CD8-positive, alpha-beta memory T cell (primary cell): ENCODE data around the gene TMEM132C. TPM values are rescaled to one million over a fixed set of nuclear protein-coding genes. Genes with fewer than 3 reads are reported as not detected.

ENCODE experiments used
- CTCF ChIA-PET: fragments of 350-600 bp; sonication (Branson Sonifier 250); formaldehyde crosslinking; loops from one replicate; lab custom pipeline; 2021; ENCODE audit warnings: antibody characterized with exemption; lab: Charles Lee
- POLR2A ChIA-PET: fragments of 350-600 bp; sonication (Branson Sonifier 250); formaldehyde crosslinking; loops from one replicate; lab custom pipeline; 2021; ENCODE audit warnings: antibody characterized with exemption; lab: Charles Lee
- DNase-seq, 5 donors: peaks; one replicate each; pipeline versions ENCODE4 v3.0.0 to v3.0.0-alpha.2; 2020 to 2022; ENCODE audit warnings: mixed read lengths in 1 of 5
- H3K27ac ChIP-seq: one replicate; pipeline ENCODE4 v1.7.0; 2013; ENCODE audit warnings: low read depth, mild to moderate bottlenecking, low read length, moderate library complexity
- H3K27me3 ChIP-seq: 2 replicates; pipeline ENCODE4 v1.7.0; 2013; ENCODE audit warnings: low read length, mild to moderate bottlenecking; ENCODE audit not compliant: insufficient read depth, poor library complexity, severe bottlenecking
- H3K36me3 ChIP-seq: 2 replicates; pipeline ENCODE4 v1.7.0; 2013; ENCODE audit warnings: mild to moderate bottlenecking, low read length, moderate library complexity; ENCODE audit not compliant: insufficient read depth
- H3K4me1 ChIP-seq: 2 replicates; pipeline ENCODE4 v1.7.0; 2013; ENCODE audit warnings: mild to moderate bottlenecking, low read length, moderate library complexity; ENCODE audit not compliant: insufficient read depth
- H3K4me3 ChIP-seq: 2 replicates; pipeline ENCODE4 v1.7.0; 2013; ENCODE audit warnings: mild to moderate bottlenecking, low read length
- H3K9me3 ChIP-seq: 2 replicates; pipeline ENCODE4 v1.7.0; 2013; ENCODE audit warnings: mild to moderate bottlenecking, low read length
- H3K27ac Mint-ChIP-seq, 8 donors: one replicate each; pipeline ENCODE4 v1.8.0; 2020 to 2021; ENCODE audit warnings: mixed read lengths in 8 of 8, mild to moderate bottlenecking in 6 of 8, inconsistent platforms in 3 of 8, moderate library complexity in 3 of 8
- H3K27me3 Mint-ChIP-seq, 2 donors: one replicate each; pipeline ENCODE4 v1.8.0; 2020 to 2021; ENCODE audit warnings: mixed read lengths in 2 of 2, mild to moderate bottlenecking in 1 of 2, moderate library complexity in 1 of 2
- H3K36me3 Mint-ChIP-seq, 3 donors: one replicate each; pipeline ENCODE4 v1.8.0; 2020 to 2021; ENCODE audit warnings: mixed read lengths in 3 of 3, inconsistent platforms in 1 of 3, mild to moderate bottlenecking in 1 of 3
- H3K4me1 Mint-ChIP-seq, 3 donors: one replicate each; pipeline ENCODE4 v1.8.0; 2020 to 2021; ENCODE audit warnings: mixed read lengths in 3 of 3, inconsistent platforms in 1 of 3, mild to moderate bottlenecking in 1 of 3
- H3K4me3 Mint-ChIP-seq, 7 donors: one replicate each; pipeline ENCODE4 v1.8.0; 2020 to 2021; ENCODE audit warnings: mixed read lengths in 7 of 7, mild to moderate bottlenecking in 6 of 7, moderate library complexity in 4 of 7, inconsistent platforms in 2 of 7
- H3K9me3 Mint-ChIP-seq, 5 donors: one replicate each; pipeline ENCODE4 v1.8.0; 2020 to 2022; ENCODE audit warnings: mixed read lengths in 5 of 5, mild to moderate bottlenecking in 3 of 5, moderate library complexity in 2 of 5, inconsistent platforms in 1 of 5
- polyA plus RNA-seq: library from polyadenylated mRNA; unstranded; fragments of 300-500 nt; fragmentation: Illumina TruSeq; gene quantifications from one replicate; pipeline ENCODE4 v1.2.3, GENCODE V29; 2021
- total RNA-seq, 2 experiments: library from RNA; stranded (reverse); gene quantifications; one replicate each; pipeline ENCODE4 v1.2.3, GENCODE V29; 2021

The TMEM132C gene
- total and polyA plus RNA-seq, 3 experiments from 2014 or later: not detected

DNA sequence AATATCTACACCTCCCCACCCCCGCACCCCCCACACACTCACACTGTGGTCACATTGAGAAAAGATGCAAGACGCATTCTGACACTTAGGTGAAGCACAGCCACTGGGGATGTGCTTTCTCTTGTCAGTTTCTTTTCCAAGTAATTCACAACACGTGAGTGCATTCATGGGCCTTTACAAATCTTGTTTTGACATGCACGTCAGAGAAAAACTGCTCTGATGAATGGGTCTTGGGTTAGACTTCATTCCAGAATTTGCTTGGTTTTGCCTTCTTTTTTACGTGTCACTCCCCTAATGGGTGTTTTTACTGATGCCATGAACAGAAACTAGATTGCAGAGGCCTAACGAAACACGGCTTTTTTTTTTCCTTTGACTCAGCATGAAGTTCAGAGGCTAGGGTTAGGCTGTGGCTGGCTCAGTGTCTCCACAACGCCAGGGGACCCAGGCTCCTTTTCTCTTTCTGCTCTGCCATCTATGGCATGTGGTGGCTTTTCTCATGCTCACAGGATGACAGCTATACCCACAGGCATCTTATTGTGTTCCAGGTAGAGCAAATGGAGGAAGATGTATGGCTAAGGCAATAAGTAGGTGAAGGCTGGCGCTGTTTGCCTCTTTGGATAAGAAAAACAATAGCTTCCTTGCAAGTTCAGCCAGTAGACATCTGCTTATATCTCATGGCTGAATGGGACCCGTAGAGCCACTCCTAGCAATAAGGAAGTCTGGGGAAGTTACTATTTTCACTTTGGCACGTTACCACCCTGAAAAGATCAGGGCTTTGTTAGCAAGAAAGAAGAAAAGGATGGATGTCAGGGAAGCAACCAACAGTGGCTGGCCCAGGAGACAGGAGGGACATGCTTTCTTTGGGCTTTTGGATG is 303.5 kb downstream of the TMEM132C start:
- no peaks in the 10 kb centered on the region for H3K36me3 ChIP-seq
- Mint-ChIP-seq H3K27ac (peak overlapping the region in 7 of 8 donors; percentile 47 to 91 (median 88)), H3K4me1 (peaks cover 9 to 19% (median 11%) of the 10 kb centered on the region in 3 donors), H3K4me3 (peak overlapping the region in 6 of 7 donors; percentile 16 to 89 (median 68)), H3K36me3 (no peaks in the 10 kb centered on the region), H3K27me3 (no peaks in the 10 kb centered on the region), H3K9me3 (peaks cover 0 to 1% (median 0%) of the 10 kb centered on the region in 5 donors)
- DNase-seq: peak in 3 of 5 donors; percentile 14 to 25 (median 14)
- no peak overlapping the region for H3K4me3 ChIP-seq
- H3K9me3 ChIP-seq: no peaks in the 10 kb centered on the region
- peaks cover 7% of the 10 kb centered on the region for H3K4me1 ChIP-seq
- CTCF ChIA-PET: no interaction called here
- POLR2A ChIA-PET: no interaction called here
- peak overlapping the region; percentile 47 for H3K27ac ChIP-seq
- H3K27me3 ChIP-seq: no peaks in the 10 kb centered on the region

DNA sequence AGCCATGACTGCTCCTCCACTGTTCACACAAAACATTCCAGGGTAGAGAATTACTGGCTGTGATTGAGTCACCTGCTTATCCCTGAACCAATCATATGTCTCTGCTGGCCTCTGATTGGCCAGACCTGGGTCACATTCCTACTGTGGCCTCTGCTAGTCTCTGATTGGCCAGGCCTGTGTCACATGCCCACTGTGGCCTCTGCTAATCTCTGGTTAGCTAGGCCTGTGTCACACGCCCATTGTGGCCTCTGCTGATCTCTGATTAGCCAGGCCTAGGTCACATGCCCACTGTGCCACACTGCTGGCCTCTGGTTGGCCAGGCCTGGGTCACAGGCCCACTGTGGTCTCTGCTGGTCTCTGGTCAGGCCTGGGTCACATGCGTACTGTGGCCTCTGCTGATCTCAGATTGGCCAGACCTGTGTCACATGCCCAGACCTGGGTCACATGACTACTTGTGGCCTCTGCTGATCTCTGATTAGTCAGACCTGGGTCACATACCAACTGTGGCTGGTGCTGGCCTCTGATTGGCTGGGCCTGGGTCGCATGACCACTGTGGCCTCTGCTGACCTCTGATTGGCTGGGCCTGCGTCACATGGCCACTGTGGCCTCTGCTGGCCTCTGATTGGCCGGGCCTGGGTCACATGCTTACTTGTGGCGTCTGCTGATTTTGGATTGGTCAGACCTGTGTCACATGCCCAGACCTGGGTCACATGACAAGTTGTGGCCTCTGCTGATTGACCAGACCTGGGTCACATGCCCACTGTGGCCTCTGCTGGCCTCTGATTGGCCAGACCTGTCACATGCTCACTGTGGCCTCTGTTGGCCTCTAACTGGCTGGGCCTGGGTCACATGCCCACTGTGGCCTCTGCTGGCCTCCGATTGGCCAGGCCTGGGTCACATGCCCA is 305.2 kb downstream of the TMEM132C start:
- no peaks in the 10 kb centered on the region for H3K9me3 ChIP-seq
- Mint-ChIP-seq H3K27ac (no peak overlapping the region), H3K4me3 (no peak overlapping the region), H3K27me3 (no peaks in the 10 kb centered on the region), H3K9me3 (peaks cover 0 to 1% (median 0%) of the 10 kb centered on the region in 5 donors), H3K4me1 (peaks cover 9 to 19% (median 11%) of the 10 kb centered on the region in 3 donors), H3K36me3 (no peaks in the 10 kb centered on the region)
- H3K36me3 ChIP-seq: no peaks in the 10 kb centered on the region
- POLR2A ChIA-PET: no interaction called here
- H3K4me1 ChIP-seq: peaks cover 7% of the 10 kb centered on the region
- H3K27me3 ChIP-seq: no peaks in the 10 kb centered on the region
- CTCF ChIA-PET: no interaction called here
- no peak overlapping the region for H3K4me3 ChIP-seq
- no peak overlapping the region for H3K27ac ChIP-seq
- DNase-seq: no peak

DNA sequence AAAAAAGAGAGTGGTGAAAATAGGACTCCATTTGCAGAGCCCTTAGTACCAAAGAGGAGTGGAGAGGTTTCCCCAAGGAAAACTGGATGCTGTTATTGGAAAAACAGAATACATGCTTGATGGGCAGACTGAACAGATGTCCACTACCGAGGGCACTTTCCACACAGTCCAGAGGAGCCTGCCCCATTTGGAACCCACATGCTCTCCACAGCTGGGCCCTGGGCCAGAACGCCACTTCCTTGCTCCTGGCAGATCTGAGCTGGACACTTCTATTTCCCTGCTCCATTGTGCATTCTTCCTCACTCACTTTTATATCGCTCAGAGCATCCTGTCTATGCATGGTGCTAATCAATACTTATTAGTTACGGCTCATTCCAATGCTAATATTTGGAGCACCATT is 306.9 kb downstream of the TMEM132C start:
- Mint-ChIP-seq H3K27me3 (no peaks in the 10 kb centered on the region), H3K4me1 (peaks cover 9 to 19% (median 11%) of the 10 kb centered on the region in 3 donors), H3K27ac (no peak overlapping the region)

DNA sequence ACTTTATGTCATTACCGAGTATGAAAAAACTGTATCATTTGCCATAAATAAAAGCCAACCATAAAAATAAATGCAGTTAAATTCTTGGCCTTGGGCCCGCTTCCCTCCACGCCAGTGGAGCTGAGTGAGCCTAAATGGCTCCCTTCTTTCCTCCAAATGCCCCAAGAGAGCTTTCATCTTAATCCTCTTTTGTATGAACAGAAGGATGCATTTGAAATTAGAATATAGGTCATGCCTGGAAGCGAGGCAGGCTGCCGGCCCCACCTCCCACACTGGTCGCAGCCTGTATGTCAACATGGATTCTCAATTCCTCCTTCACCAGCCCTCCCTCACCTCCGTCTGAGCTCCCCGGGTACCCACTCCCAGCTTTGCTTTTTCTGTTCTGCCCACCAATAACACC is 311.1 kb downstream of the TMEM132C start:
- peaks cover 0 to 1% (median 0%) of the 10 kb centered on the region in 5 donors for H3K9me3 Mint-ChIP-seq
- Histone ChIP-seq H3K4me3 (no peak overlapping the region), H3K27ac (no peak overlapping the region), H3K9me3 (no peaks in the 10 kb centered on the region), H3K27me3 (no peaks in the 10 kb centered on the region), H3K4me1 (no peaks in the 10 kb centered on the region), H3K36me3 (no peaks in the 10 kb centered on the region)
- no peak for DNase-seq
- ChIA-PET POLR2A (no interaction called here), CTCF (no interaction called here)
- peaks cover 0 to 4% of the 10 kb centered on the region in 2 donors for H3K27me3 Mint-ChIP-seq
- H3K4me1 Mint-ChIP-seq: no peaks in the 10 kb centered on the region
- H3K4me3 Mint-ChIP-seq: no peak overlapping the region
- H3K27ac Mint-ChIP-seq: no peak overlapping the region
- H3K36me3 Mint-ChIP-seq: no peaks in the 10 kb centered on the region

More for the DNA sequence above, 306.9 kb downstream of the TMEM132C start:
- Histone ChIP-seq H3K4me3 (no peak overlapping the region), H3K4me1 (peaks cover 7% of the 10 kb centered on the region), H3K27ac (no peak overlapping the region), H3K9me3 (no peaks in the 10 kb centered on the region), H3K27me3 (no peaks in the 10 kb centered on the region), H3K36me3 (no peaks in the 10 kb centered on the region)
- Mint-ChIP-seq H3K36me3 (no peaks in the 10 kb centered on the region), H3K9me3 (peaks cover 0 to 1% (median 0%) of the 10 kb centered on the region in 5 donors), H3K4me3 (no peak overlapping the region)
- no peak for DNase-seq
- CTCF ChIA-PET: no interaction called here
- POLR2A ChIA-PET: no interaction called here

DNA sequence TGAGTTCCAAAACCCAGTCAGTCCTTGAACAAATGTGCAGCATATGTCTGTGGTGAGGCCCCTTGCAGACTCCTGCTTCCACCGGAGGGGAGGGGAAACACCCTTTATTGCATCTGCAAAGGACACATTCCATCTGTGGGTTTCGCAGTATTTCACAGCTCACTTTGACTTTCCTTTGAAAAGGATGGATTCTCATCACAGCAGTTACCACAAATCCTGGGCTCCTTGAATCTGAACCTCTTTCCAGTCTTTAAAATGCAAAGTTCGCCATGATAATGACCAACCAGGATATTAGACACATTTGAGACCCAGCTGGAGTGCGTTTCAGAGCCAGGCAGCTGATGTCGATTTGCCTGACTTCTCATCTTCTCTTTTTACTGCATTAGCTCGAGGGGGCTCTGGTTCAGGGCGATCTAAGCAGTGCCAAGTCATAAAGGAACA is 314.4 kb downstream of the TMEM132C start:
- Histone ChIP-seq H3K36me3 (no peaks in the 10 kb centered on the region), H3K27me3 (no peaks in the 10 kb centered on the region), H3K4me1 (no peaks in the 10 kb centered on the region), H3K9me3 (no peaks in the 10 kb centered on the region), H3K27ac (no peak overlapping the region), H3K4me3 (no peak overlapping the region)
- DNase-seq: no peak
- POLR2A ChIA-PET: no interaction called here
- peaks cover 0 to 6% of the 10 kb centered on the region in 2 donors for H3K27me3 Mint-ChIP-seq
- H3K4me3 Mint-ChIP-seq: no peak overlapping the region
- no peaks in the 10 kb centered on the region for H3K4me1 Mint-ChIP-seq
- no peaks in the 10 kb centered on the region for H3K36me3 Mint-ChIP-seq
- H3K9me3 Mint-ChIP-seq: no peaks in the 10 kb centered on the region
- H3K27ac Mint-ChIP-seq: no peak overlapping the region
- CTCF ChIA-PET: no interaction called here

DNA sequence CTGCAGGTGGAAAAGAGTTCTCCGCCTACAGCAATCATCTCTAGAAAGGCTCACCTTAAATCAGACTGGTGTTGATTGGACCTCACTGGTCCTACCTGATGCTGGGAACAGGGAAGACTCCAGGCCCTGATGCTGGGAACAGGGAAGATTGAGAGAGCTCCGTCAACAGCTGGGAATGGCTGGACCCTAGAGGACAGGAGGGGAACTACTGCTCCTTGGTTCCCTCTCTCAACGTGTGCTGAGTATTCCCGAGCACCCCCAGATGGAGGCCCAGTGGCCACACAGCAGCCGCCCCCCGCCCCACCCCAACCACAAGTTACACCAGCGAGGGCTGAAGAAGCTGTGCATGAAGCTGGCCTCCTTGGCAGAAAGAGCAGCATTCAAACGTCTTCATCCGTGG is 316.5 kb downstream of the TMEM132C start:
- Histone ChIP-seq H3K27me3 (no peaks in the 10 kb centered on the region), H3K4me1 (no peaks in the 10 kb centered on the region), H3K4me3 (no peak overlapping the region), H3K9me3 (no peaks in the 10 kb centered on the region), H3K36me3 (no peaks in the 10 kb centered on the region), H3K27ac (no peak overlapping the region)
- Mint-ChIP-seq H3K4me3 (no peak overlapping the region), H3K9me3 (no peaks in the 10 kb centered on the region), H3K4me1 (no peaks in the 10 kb centered on the region), H3K27ac (no peak overlapping the region), H3K27me3 (peaks cover 0 to 6% of the 10 kb centered on the region in 2 donors), H3K36me3 (no peaks in the 10 kb centered on the region)
- ChIA-PET POLR2A (no interaction called here), CTCF (no interaction called here)
- DNase-seq: no peak

DNA sequence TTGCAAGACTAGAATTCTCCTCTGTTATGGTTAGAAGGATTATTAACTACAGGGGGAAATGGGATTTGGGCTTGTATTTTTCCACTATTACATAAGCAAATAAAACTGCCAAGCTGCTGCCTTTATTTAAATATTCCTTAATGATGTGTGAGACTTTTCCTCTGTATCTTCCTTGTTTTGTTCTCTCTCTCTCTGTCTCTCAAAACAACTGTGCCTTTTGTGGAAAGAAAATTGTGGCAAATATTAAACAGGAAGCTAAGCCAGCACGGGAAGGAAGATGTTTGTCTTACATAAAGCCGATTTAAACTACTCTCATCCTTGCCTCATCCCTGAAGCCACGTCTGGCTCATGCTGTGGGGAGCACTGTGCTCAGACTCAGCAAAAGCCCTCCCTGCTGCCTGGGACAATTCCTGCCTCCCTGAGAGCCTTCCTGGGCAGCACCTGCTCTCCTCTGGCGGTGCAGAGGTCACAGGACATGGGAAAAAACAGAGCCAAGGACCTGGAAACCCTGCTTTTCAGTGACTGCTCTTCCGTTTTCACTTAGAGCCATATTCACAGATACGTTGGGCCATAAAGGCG is 319.6 kb downstream of the TMEM132C start:
- H3K9me3 ChIP-seq: no peaks in the 10 kb centered on the region
- peaks cover 0 to 7% of the 10 kb centered on the region in 2 donors for H3K27me3 Mint-ChIP-seq

More for the DNA sequence above, 319.6 kb downstream of the TMEM132C start:
- Histone ChIP-seq H3K27ac (no peak overlapping the region), H3K27me3 (no peaks in the 10 kb centered on the region), H3K36me3 (no peaks in the 10 kb centered on the region), H3K4me3 (no peak overlapping the region), H3K4me1 (no peaks in the 10 kb centered on the region)
- no peak for DNase-seq
- Mint-ChIP-seq H3K4me1 (no peaks in the 10 kb centered on the region), H3K36me3 (no peaks in the 10 kb centered on the region), H3K27ac (no peak overlapping the region), H3K9me3 (no peaks in the 10 kb centered on the region), H3K4me3 (no peak overlapping the region)
- ChIA-PET POLR2A (no interaction called here), CTCF (no interaction called here)
